H1 (cell line): ENCODE results near the gene FAM174B.

Experiments used
- EP300 ChIP-seq, 2 experiments: IDR thresholded peaks; 1 replicate in 1 of 2; 2 replicates in 1 of 2; pipeline ENCODE4 v1.6.1; 2011 to 2012; ENCODE audit warnings: low read depth in 2 of 2, low read length in 2 of 2, mild to moderate bottlenecking in 2 of 2, borderline replicate concordance in 1 of 2, inconsistent platforms in 1 of 2, moderate library complexity in 1 of 2
- FOSL1 ChIP-seq: IDR thresholded peaks from 2 replicates; pipeline ENCODE4 v1.6.1; 2011; ENCODE audit warnings: mild to moderate bottlenecking, low read depth, low read length, moderate library complexity; ENCODE audit not compliant: insufficient read depth
- JUN ChIP-seq: IDR thresholded peaks from 2 replicates; pipeline ENCODE4 v1.6.1; 2011; ENCODE audit warnings: low read depth, mild to moderate bottlenecking, improper control_type of control experiment, low read length
- PHF8 ChIP-seq: fragments of 200-600 bp; sonication (generic); conservative IDR thresholded peaks from 2 replicates; pipeline ENCODE4 v1.7.1; 2012; ENCODE audit warnings: low read depth, mild to moderate bottlenecking, inconsistent platforms, low read length, moderate library complexity
- POLR2A ChIP-seq, 2 experiments: IDR thresholded peaks; 1 replicate in 1 of 2; 2 replicates in 1 of 2; pipeline ENCODE4 v1.6.1; 2011; ENCODE audit warnings: low read depth in 2 of 2, low read length in 2 of 2, mild to moderate bottlenecking in 2 of 2; ENCODE audit errors: control extremely low read depth in 1 of 2
- POLR2AphosphoS5 ChIP-seq: IDR thresholded peaks from 2 replicates; pipeline ENCODE4 v1.6.1; 2011; ENCODE audit warnings: low read depth, low read length
- RFX5 ChIP-seq: IDR thresholded peaks from 2 replicates; pipeline ENCODE4 v1.6.1; 2011; ENCODE audit warnings: low read depth, low read length, improper control_type of control experiment, borderline replicate concordance
- SP4 ChIP-seq: IDR thresholded peaks from 2 replicates; pipeline ENCODE4 v1.6.1; 2012; ENCODE audit warnings: low read length, inconsistent platforms
- YY1 ChIP-seq: IDR thresholded peaks from 2 replicates; pipeline ENCODE4 v1.6.1; 2011; ENCODE audit warnings: low read depth, mild to moderate bottlenecking, low read length
- ZNF274 ChIP-seq: IDR thresholded peaks from 2 replicates; pipeline ENCODE4 v1.7.0; 2012; ENCODE audit warnings: low read length, borderline replicate concordance; ENCODE audit errors: extremely low read depth
- TF ChIP-seq, protein P1 (sequence below), 3 experiments: IDR thresholded peaks; 1 replicate in 2 of 3; 2 replicates in 1 of 3; pipeline versions ENCODE4 v1.5.1 to v1.6.1; 2011; ENCODE audit warnings: low read length in 3 of 3, mild to moderate bottlenecking in 3 of 3, inconsistent platforms in 2 of 3, low read depth in 1 of 3, moderate library complexity in 1 of 3; ENCODE audit not compliant: insufficient read depth in 1 of 3; ENCODE audit errors: control extremely low read depth in 1 of 3

DNA sequence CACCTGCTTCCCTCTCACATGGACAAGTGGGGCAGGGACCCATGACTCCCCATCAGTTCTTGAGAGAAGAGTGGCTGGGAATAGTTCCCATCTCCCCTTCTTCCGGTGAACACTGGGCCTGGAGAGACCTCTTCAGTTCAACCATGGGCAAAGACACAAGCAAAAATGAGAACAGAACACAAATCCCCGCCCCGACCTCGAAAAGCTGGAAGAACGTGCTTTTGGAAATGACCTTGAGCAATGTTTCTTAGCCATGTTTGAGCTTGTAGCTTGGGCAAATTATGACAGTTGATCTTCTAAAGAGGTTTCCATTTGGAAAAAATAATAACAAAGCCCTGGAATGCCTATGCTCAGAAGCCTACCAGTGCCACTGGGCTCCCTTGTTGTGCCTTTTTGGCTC is 59.0 kb downstream of the FAM174B start:
- TF ChIP-seq POLR2AphosphoS5 (no peak), JUN (no peak), FOSL1 (no peak), YY1 (no peak), POLR2A (IDR thresholded peaks at IDR 0.05; ENCODE audit: control extremely low read depth in 1 of 2, low read depth in 2 of 2, low read length in 2 of 2) (no peak), SP4 (no peak), PHF8 (no peak), EP300 (IDR thresholded peaks at IDR 0.05; ENCODE audit: borderline replicate concordance in 1 of 2, low read depth in 2 of 2, low read length in 2 of 2) (no peak), RFX5 (no peak), ZNF274 (no peak)
- TF ChIP-seq, protein P1, sequence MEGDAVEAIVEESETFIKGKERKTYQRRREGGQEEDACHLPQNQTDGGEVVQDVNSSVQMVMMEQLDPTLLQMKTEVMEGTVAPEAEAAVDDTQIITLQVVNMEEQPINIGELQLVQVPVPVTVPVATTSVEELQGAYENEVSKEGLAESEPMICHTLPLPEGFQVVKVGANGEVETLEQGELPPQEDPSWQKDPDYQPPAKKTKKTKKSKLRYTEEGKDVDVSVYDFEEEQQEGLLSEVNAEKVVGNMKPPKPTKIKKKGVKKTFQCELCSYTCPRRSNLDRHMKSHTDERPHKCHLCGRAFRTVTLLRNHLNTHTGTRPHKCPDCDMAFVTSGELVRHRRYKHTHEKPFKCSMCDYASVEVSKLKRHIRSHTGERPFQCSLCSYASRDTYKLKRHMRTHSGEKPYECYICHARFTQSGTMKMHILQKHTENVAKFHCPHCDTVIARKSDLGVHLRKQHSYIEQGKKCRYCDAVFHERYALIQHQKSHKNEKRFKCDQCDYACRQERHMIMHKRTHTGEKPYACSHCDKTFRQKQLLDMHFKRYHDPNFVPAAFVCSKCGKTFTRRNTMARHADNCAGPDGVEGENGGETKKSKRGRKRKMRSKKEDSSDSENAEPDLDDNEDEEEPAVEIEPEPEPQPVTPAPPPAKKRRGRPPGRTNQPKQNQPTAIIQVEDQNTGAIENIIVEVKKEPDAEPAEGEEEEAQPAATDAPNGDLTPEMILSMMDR (IDR thresholded peaks at IDR 0.05; ENCODE audit: control extremely low read depth in 1 of 3, insufficient read depth in 1 of 3, low read depth in 1 of 3, low read length in 3 of 3): no peak
